Lower leg skin (tissue), 3 donors: ENCODE measurements around the gene GSC2.

ENCODE experiments used
- CTCF ChIP-seq, 3 donors: fragments of 450-650 bp; IDR thresholded peaks; one replicate each; pipeline ENCODE4 v1.5.1; 2016; ENCODE audit warnings: antibody characterized with exemption in 3 of 3, mild to moderate bottlenecking in 3 of 3, moderate library complexity in 2 of 3
- POLR2A ChIP-seq, 2 donors: fragments of 450-650 bp; IDR thresholded peaks; one replicate each; pipeline ENCODE4 v1.6.1; 2016 to 2017; ENCODE audit warnings: antibody characterized with exemption in 2 of 2, mild to moderate bottlenecking in 1 of 2, moderate library complexity in 1 of 2

- no peak for TF ChIP-seq CTCF (IDR thresholded peaks at IDR 0.05)
- no peak for TF ChIP-seq POLR2A (IDR thresholded peaks at IDR 0.05)
Observed at GRCh38 chr22:19174106-19175025, 24.3 kb upstream of the GSC2 start.
